GM23338 (cell line): Measurements from ENCODE around the gene GTF3C2. TPM values are rescaled to one million over a fixed set of nuclear protein-coding genes. Genes with fewer than 3 reads are reported as not detected.

Experiments
- ATAC-seq: fragments of 200-7000 bp; cut with Tn5 transposase; 3 replicates; pipeline ENCODE4 v1.9.1; 2020
- DNase-seq: peaks from one replicate; pipeline ENCODE4 v3.0.0-alpha.2; 2015; ENCODE audit warnings: low spot score
- H2AFZ ChIP-seq: fragments of 200-600 bp; sonication (generic); 2 replicates; pipeline ENCODE4 v1.8.0; 2016; ENCODE audit warnings: antibody characterized with exemption, mild to moderate bottlenecking, moderate library complexity
- H3F3A ChIP-seq: fragments of 200-600 bp; sonication (generic); replicated peaks from 2 replicates; pipeline ENCODE4 v1.8.0; 2017; ENCODE audit warnings: antibody characterized with exemption, mixed run types, low read depth
- H3K27ac ChIP-seq: fragments of 200-600 bp; sonication (generic); 2 replicates; pipeline ENCODE4 v1.6.1; 2016; ENCODE audit warnings: low read depth
- H3K27me3 ChIP-seq: fragments of 200-600 bp; sonication (generic); 2 replicates; pipeline ENCODE4 v1.8.0; 2016; ENCODE audit warnings: mild to moderate bottlenecking, mixed run types, moderate library complexity; ENCODE audit not compliant: insufficient read depth
- H3K36me3 ChIP-seq: fragments of 200-600 bp; sonication (generic); 2 replicates; pipeline ENCODE4 v1.8.0; 2016; ENCODE audit warnings: mild to moderate bottlenecking; ENCODE audit not compliant: insufficient read depth
- H3K4me1 ChIP-seq: fragments of 200-600 bp; sonication (generic); 2 replicates; pipeline ENCODE4 v1.8.0; 2016; ENCODE audit warnings: mild to moderate bottlenecking, moderate library complexity; ENCODE audit not compliant: insufficient read depth
- H3K4me2 ChIP-seq: fragments of 200-600 bp; sonication (generic); 2 replicates; pipeline ENCODE4 v1.7.1; 2017; ENCODE audit warnings: mixed run types
- H3K4me3 ChIP-seq: fragments of 200-600 bp; sonication (generic); 2 replicates; pipeline ENCODE4 v1.6.1; 2016; ENCODE audit warnings: mixed run types
- H3K79me2 ChIP-seq: fragments of 200-600 bp; sonication (generic); replicated peaks from 2 replicates; pipeline ENCODE4 v1.8.0; 2017; ENCODE audit warnings: mild to moderate bottlenecking; ENCODE audit not compliant: insufficient read depth
- H3K9me2 ChIP-seq: fragments of 200-600 bp; sonication (generic); 2 replicates; pipeline ENCODE4 v1.8.0; 2017; ENCODE audit not compliant: insufficient read depth
- H4K20me1 ChIP-seq: fragments of 200-600 bp; sonication (generic); replicated peaks from 2 replicates; pipeline ENCODE4 v1.8.0; 2017; ENCODE audit warnings: mild to moderate bottlenecking; ENCODE audit not compliant: insufficient read depth
- H3K27ac Mint-ChIP-seq: 2 replicates; pipeline ENCODE4 v1.8.0; 2020; ENCODE audit warnings: inconsistent platforms, mild to moderate bottlenecking, moderate library complexity, mixed read lengths
- H3K27me3 Mint-ChIP-seq: 3 replicates; pipeline ENCODE4 v1.8.0; 2022; ENCODE audit warnings: low read depth, mild to moderate bottlenecking, moderate library complexity, mixed read lengths, inconsistent platforms; ENCODE audit not compliant: insufficient read depth, poor library complexity
- H3K36me3 Mint-ChIP-seq: 3 replicates; pipeline ENCODE4 v1.8.0; 2021; ENCODE audit warnings: low read depth, mild to moderate bottlenecking, inconsistent platforms, moderate library complexity, mixed read lengths
- H3K4me1 Mint-ChIP-seq: 3 replicates; pipeline ENCODE4 v1.8.0; 2020; ENCODE audit warnings: mild to moderate bottlenecking, inconsistent platforms, mixed read lengths
- H3K4me3 Mint-ChIP-seq: 3 replicates; pipeline ENCODE4 v1.8.0; 2021; ENCODE audit warnings: moderate library complexity, mild to moderate bottlenecking, inconsistent platforms, mixed read lengths
- H3K9me3 Mint-ChIP-seq: 3 replicates; pipeline ENCODE4 v1.8.0; 2020; ENCODE audit warnings: moderate library complexity, mild to moderate bottlenecking, inconsistent platforms, mixed read lengths
- CREB1 ChIP-seq: fragments of 250-450 bp; sonication (Bioruptor Pico); IDR thresholded peaks from 2 replicates; pipeline ENCODE4 v1.5.0; 2020; ENCODE audit warnings: low read depth, mild to moderate bottlenecking, moderate library complexity
- EZH2 ChIP-seq: fragments of 200-600 bp; sonication (generic); IDR thresholded peaks from one replicate; pipeline ENCODE4 v1.8.0; 2017; ENCODE audit warnings: antibody characterized with exemption, mild to moderate bottlenecking, low read depth; ENCODE audit not compliant: unreplicated experiment
- EZH2phosphoT487 ChIP-seq: fragments of 200-600 bp; sonication (generic); IDR thresholded peaks from one replicate; pipeline ENCODE4 v1.8.1; 2018; ENCODE audit warnings: antibody characterized with exemption; ENCODE audit not compliant: unreplicated experiment
- JUNB ChIP-seq: IDR thresholded peaks from one replicate; pipeline ENCODE4 v1.6.1; 2016; ENCODE audit warnings: antibody characterized with exemption; ENCODE audit not compliant: unreplicated experiment
- NANOG ChIP-seq: IDR thresholded peaks from 2 replicates; pipeline ENCODE4 v1.6.1; 2016; ENCODE audit warnings: antibody characterized with exemption, borderline replicate concordance
- POLR2AphosphoS5 ChIP-seq: IDR thresholded peaks from 2 replicates; pipeline ENCODE4 v1.6.1; 2016; ENCODE audit warnings: antibody characterized with exemption, low read depth
- STAT1 ChIP-seq: IDR thresholded peaks from one replicate; pipeline ENCODE4 v1.6.1; 2016; ENCODE audit warnings: antibody characterized with exemption; ENCODE audit not compliant: unreplicated experiment
- ZNF114 ChIP-seq: fragments of 250-450 bp; sonication (Bioruptor Pico); IDR thresholded peaks from 2 replicates; pipeline ENCODE4 v1.5.0; 2020; ENCODE audit warnings: mild to moderate bottlenecking, moderate library complexity
- ZNF331 ChIP-seq: fragments of 250-450 bp; sonication (Bioruptor Pico); IDR thresholded peaks from 2 replicates; pipeline ENCODE4 v1.5.0; 2020; ENCODE audit warnings: low read depth, mild to moderate bottlenecking, moderate library complexity
- polyA plus RNA-seq: library from polyadenylated mRNA; unstranded; fragments of >200 nt; fragmentation: Nextera tagmentation; extraction: Ambion mirVana; gene quantifications from 2 replicates; pipeline ENCODE4 v1.2.1, GENCODE V29; 2016
- total RNA-seq: library from RNA; depleted of rRNA; stranded (reverse); fragments of >200 nt; shearing (Covaris generic); gene quantifications from 2 replicates; pipeline ENCODE4 v1.2.3, GENCODE V29; 2014
- TF ChIP-seq, protein P1 (sequence below): IDR thresholded peaks from one replicate; pipeline ENCODE4 v1.6.1; 2018; ENCODE audit warnings: antibody characterized with exemption; ENCODE audit not compliant: unreplicated experiment
- TF ChIP-seq, protein P2 (sequence below), 2 experiments: fragments of 200-600 bp in 1 of 2; sonication (generic) in 1 of 2; conservative IDR thresholded peaks; 2 replicates each; pipeline versions ENCODE4 v1.5.1 to v1.6.1; 2016 to 2017; ENCODE audit warnings: antibody characterized with exemption in 2 of 2, low read depth in 2 of 2, mild to moderate bottlenecking in 2 of 2, moderate library complexity in 1 of 2
- TF ChIP-seq, protein P3 (sequence below): IDR thresholded peaks from 2 replicates; pipeline ENCODE4 v1.6.1; 2016; ENCODE audit warnings: antibody characterized with exemption

Gene GTF3C2
- total and polyA plus RNA-seq, 2 experiments from 2014 or later, result 69.1 to 118 TPM

DNA sequence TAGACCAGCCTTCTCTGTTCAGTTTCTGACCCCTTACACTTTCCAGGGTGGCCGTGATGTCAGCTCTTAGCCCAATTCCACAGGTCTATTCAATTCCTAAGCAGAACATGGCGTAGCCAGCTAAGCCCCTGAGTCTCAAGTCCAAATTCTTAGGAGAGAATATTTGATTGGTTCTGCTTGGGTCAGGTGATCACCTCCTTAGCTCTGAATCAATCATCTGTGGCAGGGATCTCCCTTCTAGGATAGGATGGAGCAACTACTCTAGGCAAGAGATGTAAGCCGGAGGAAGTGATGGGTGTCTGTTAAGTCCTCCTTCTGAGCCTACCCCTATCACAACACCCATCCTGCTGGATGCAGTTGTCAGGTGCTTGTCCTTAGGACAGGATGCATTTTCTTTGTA is 59.4 kb downstream of the GTF3C2 start (continued):
- TF ChIP-seq, protein P1, sequence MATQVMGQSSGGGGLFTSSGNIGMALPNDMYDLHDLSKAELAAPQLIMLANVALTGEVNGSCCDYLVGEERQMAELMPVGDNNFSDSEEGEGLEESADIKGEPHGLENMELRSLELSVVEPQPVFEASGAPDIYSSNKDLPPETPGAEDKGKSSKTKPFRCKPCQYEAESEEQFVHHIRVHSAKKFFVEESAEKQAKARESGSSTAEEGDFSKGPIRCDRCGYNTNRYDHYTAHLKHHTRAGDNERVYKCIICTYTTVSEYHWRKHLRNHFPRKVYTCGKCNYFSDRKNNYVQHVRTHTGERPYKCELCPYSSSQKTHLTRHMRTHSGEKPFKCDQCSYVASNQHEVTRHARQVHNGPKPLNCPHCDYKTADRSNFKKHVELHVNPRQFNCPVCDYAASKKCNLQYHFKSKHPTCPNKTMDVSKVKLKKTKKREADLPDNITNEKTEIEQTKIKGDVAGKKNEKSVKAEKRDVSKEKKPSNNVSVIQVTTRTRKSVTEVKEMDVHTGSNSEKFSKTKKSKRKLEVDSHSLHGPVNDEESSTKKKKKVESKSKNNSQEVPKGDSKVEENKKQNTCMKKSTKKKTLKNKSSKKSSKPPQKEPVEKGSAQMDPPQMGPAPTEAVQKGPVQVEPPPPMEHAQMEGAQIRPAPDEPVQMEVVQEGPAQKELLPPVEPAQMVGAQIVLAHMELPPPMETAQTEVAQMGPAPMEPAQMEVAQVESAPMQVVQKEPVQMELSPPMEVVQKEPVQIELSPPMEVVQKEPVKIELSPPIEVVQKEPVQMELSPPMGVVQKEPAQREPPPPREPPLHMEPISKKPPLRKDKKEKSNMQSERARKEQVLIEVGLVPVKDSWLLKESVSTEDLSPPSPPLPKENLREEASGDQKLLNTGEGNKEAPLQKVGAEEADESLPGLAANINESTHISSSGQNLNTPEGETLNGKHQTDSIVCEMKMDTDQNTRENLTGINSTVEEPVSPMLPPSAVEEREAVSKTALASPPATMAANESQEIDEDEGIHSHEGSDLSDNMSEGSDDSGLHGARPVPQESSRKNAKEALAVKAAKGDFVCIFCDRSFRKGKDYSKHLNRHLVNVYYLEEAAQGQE, result no peak
- TF ChIP-seq, protein P2, sequence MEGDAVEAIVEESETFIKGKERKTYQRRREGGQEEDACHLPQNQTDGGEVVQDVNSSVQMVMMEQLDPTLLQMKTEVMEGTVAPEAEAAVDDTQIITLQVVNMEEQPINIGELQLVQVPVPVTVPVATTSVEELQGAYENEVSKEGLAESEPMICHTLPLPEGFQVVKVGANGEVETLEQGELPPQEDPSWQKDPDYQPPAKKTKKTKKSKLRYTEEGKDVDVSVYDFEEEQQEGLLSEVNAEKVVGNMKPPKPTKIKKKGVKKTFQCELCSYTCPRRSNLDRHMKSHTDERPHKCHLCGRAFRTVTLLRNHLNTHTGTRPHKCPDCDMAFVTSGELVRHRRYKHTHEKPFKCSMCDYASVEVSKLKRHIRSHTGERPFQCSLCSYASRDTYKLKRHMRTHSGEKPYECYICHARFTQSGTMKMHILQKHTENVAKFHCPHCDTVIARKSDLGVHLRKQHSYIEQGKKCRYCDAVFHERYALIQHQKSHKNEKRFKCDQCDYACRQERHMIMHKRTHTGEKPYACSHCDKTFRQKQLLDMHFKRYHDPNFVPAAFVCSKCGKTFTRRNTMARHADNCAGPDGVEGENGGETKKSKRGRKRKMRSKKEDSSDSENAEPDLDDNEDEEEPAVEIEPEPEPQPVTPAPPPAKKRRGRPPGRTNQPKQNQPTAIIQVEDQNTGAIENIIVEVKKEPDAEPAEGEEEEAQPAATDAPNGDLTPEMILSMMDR (conservative IDR thresholded peaks at IDR 0.05; ENCODE audit: low read depth in 2 of 2), result no peak

DNA sequence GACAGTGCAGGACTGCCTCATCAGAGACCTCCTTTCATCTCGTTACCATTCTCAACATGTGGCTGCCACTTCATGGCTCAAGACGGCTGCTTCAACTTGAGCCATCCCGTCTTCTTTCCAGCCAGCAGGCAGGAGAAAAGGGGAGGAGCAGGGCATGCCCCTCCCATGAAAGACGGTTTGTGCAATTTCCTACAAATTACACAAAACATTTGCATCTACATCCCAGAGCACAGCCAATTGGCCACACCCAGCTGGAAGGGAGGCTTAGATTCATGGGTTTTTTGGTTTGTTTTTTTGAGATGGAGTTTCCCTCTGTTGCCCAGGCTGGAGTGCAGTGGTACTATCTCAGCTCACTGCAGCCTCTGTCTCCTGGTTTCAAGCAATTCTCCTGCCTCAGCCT is 60.1 kb downstream of the GTF3C2 start:
- Mint-ChIP-seq H3K9me3 (no peaks in the 10 kb centered on the region), H3K4me3 (no peak overlapping the region), H3K27me3 (peaks cover 3% of the 10 kb centered on the region), H3K27ac (no peak overlapping the region), H3K4me1 (peaks cover 11% of the 10 kb centered on the region), H3K36me3 (no peaks in the 10 kb centered on the region)
- ATAC-seq, result no peak
- Histone ChIP-seq H3K36me3 (no peaks in the 10 kb centered on the region), H3K4me2 (no peak overlapping the region), H3K79me2 (no peaks in the 10 kb centered on the region), H3K27me3 (no peaks in the 10 kb centered on the region), H3K27ac (no peak overlapping the region), H2AFZ (no peak overlapping the region), H3K9me2 (no peaks in the 10 kb centered on the region), H3F3A (no peaks in the 10 kb centered on the region), H4K20me1 (no peaks in the 10 kb centered on the region), H3K4me3 (no peak overlapping the region), H3K4me1 (peaks cover 6% of the 10 kb centered on the region)
- no peak for DNase-seq
- TF ChIP-seq, protein P3, sequence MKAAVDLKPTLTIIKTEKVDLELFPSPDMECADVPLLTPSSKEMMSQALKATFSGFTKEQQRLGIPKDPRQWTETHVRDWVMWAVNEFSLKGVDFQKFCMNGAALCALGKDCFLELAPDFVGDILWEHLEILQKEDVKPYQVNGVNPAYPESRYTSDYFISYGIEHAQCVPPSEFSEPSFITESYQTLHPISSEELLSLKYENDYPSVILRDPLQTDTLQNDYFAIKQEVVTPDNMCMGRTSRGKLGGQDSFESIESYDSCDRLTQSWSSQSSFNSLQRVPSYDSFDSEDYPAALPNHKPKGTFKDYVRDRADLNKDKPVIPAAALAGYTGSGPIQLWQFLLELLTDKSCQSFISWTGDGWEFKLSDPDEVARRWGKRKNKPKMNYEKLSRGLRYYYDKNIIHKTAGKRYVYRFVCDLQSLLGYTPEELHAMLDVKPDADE, result no peak
- no peak for TF ChIP-seq STAT1
- TF ChIP-seq ZNF114, result no peak
- TF ChIP-seq ZNF331 (CRISPR knock-in tag), result no peak
- no peak for TF ChIP-seq POLR2AphosphoS5
- TF ChIP-seq, protein P1, result no peak
- no peak for TF ChIP-seq EZH2
- TF ChIP-seq JUNB, result no peak
- TF ChIP-seq, protein P2 (conservative IDR thresholded peaks at IDR 0.05; ENCODE audit: low read depth in 2 of 2), result no peak
- no peak for TF ChIP-seq CREB1
- no peak for TF ChIP-seq NANOG
- no peak for TF ChIP-seq EZH2phosphoT487
